Caco-2 (cell line): ENCODE measurements around the gene INSYN2A. TPM values are rescaled to one million over a fixed set of nuclear protein-coding genes. Genes with fewer than 3 reads are reported as not detected.

Experiments
- BruUV-seq: library from RNA; stranded (reverse); fragments of 400-500 nt; replicated peaks from 2 replicates; lab custom pipeline; 2021; lab: Mats Ljungman, UMichigan
- CTCF ChIA-PET: fragments of 300-600 bp; sonication (Branson Sonifier 250); formaldehyde crosslinking; loops from one replicate; lab custom pipeline; 2022; ENCODE audit warnings: antibody characterized with exemption; lab: Charles Lee
- POLR2A ChIA-PET: fragments of 300-600 bp; sonication (Branson Sonifier 250); formaldehyde crosslinking; loops from one replicate; lab custom pipeline; 2022; ENCODE audit warnings: antibody characterized with exemption; lab: Charles Lee
- DNase-seq, 2 experiments: peaks; one replicate each; pipeline versions ENCODE4 v3.0.0 to v3.0.0-alpha.2; 2020 to 2022
- H3K27me3 ChIP-seq: replicated peaks from 2 replicates; pipeline ENCODE4 v1.6.0; 2011; ENCODE audit warnings: low read length; ENCODE audit not compliant: control insufficient read depth, insufficient read depth
- H3K36me3 ChIP-seq: 2 replicates; pipeline ENCODE4 v1.5.1; 2011; ENCODE audit warnings: low read length; ENCODE audit not compliant: control insufficient read depth, insufficient read depth
- H3K4me1 ChIP-seq: fragments of 250-450 bp; sonication (Bioruptor Pico); 2 replicates; pipeline ENCODE4 v1.5.1; 2020; ENCODE audit warnings: mild to moderate bottlenecking
- H3K4me3 ChIP-seq: 2 replicates; pipeline ENCODE4 v1.5.1; 2011; ENCODE audit warnings: low read depth, mild to moderate bottlenecking, control low read depth, low read length
- H3K9me3 ChIP-seq: fragments of 250-450 bp; sonication (Bioruptor Pico); 2 replicates; pipeline ENCODE4 v1.5.1; 2020; ENCODE audit warnings: mild to moderate bottlenecking, moderate library complexity
- H3K27ac Mint-ChIP-seq: one replicate; pipeline ENCODE4 v1.8.0; 2022; ENCODE audit warnings: mixed read lengths; ENCODE audit not compliant: unreplicated experiment
- H3K27me3 Mint-ChIP-seq: one replicate; pipeline ENCODE4 v1.8.0; 2022; ENCODE audit warnings: mixed read lengths; ENCODE audit not compliant: insufficient read depth, unreplicated experiment
- H3K36me3 Mint-ChIP-seq: one replicate; pipeline ENCODE4 v1.8.0; 2022; ENCODE audit warnings: mild to moderate bottlenecking, mixed read lengths; ENCODE audit not compliant: insufficient read depth, unreplicated experiment
- H3K4me1 Mint-ChIP-seq: one replicate; pipeline ENCODE4 v1.8.0; 2022; ENCODE audit warnings: low read depth, mixed read lengths; ENCODE audit not compliant: unreplicated experiment
- H3K4me3 Mint-ChIP-seq: one replicate; pipeline ENCODE4 v1.8.0; 2022; ENCODE audit warnings: mild to moderate bottlenecking, moderate library complexity, mixed read lengths; ENCODE audit not compliant: unreplicated experiment
- H3K9me3 Mint-ChIP-seq: one replicate; pipeline ENCODE4 v1.8.0; 2022; ENCODE audit warnings: mixed read lengths; ENCODE audit not compliant: unreplicated experiment
- intact Hi-C: fragments of 100-400 bp; cut with micrococcal nuclease; formaldehyde crosslinking; loops from one replicate; pipeline ENCODE4 v1.10.0; 2022; ENCODE audit not compliant: unreplicated experiment
- total RNA-seq: library from RNA; stranded (reverse); gene quantifications from 2 replicates; pipeline ENCODE4 v1.2.3, GENCODE V29; 2022
- TF ChIP-seq, protein P1 (sequence below), 2 experiments: fragments of 200-600 bp in 1 of 2; IDR thresholded peaks; 1 replicate in 1 of 2; 2 replicates in 1 of 2; pipeline versions ENCODE4 v1.5.1 to v1.8.0; 2011 to 2022; ENCODE audit warnings: antibody characterized with exemption in 1 of 2, control low read depth in 1 of 2, inconsistent platforms in 1 of 2, low read depth in 1 of 2, low read length in 1 of 2, mild to moderate bottlenecking in 1 of 2, moderate library complexity in 1 of 2; ENCODE audit not compliant: insufficient read depth in 1 of 2, severe bottlenecking in 1 of 2, unreplicated experiment in 1 of 2

The INSYN2A gene
- total RNA-seq, 1 experiment from 2014 or later = not detected

DNA sequence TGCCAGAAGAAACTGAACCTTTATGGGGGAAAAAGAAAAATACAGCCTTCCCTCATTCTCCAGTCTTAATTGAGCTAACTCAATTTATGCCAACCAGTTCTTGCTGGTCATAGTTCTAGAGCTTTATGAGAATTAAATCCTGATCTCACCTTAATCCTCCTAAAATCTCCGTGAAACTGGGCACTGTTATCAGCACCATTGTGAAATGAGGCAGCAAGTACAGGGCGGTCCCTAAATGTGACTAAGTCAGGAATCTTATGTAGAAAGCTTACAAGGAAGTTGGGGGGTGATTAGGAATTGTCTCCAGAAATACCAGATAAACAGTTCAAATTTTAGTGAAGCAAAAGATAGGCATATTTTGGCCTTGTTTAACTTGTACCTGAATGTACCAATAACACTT, 10.7 kb upstream of the INSYN2A start:
- Mint-ChIP-seq H3K27me3 (no peaks in the 10 kb centered on the region), H3K36me3 (peaks cover 13% of the 10 kb centered on the region), H3K9me3 (no peaks in the 10 kb centered on the region), H3K27ac (no peak overlapping the region), H3K4me1 (no peaks in the 10 kb centered on the region), H3K4me3 (no peak overlapping the region)
- Histone ChIP-seq H3K4me3 (no peak overlapping the region), H3K36me3 (no peaks in the 10 kb centered on the region), H3K4me1 (no peaks in the 10 kb centered on the region), H3K9me3 (no peaks in the 10 kb centered on the region), H3K27me3 (no peaks in the 10 kb centered on the region)
- TF ChIP-seq, protein P1, sequence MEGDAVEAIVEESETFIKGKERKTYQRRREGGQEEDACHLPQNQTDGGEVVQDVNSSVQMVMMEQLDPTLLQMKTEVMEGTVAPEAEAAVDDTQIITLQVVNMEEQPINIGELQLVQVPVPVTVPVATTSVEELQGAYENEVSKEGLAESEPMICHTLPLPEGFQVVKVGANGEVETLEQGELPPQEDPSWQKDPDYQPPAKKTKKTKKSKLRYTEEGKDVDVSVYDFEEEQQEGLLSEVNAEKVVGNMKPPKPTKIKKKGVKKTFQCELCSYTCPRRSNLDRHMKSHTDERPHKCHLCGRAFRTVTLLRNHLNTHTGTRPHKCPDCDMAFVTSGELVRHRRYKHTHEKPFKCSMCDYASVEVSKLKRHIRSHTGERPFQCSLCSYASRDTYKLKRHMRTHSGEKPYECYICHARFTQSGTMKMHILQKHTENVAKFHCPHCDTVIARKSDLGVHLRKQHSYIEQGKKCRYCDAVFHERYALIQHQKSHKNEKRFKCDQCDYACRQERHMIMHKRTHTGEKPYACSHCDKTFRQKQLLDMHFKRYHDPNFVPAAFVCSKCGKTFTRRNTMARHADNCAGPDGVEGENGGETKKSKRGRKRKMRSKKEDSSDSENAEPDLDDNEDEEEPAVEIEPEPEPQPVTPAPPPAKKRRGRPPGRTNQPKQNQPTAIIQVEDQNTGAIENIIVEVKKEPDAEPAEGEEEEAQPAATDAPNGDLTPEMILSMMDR (IDR thresholded peaks at IDR 0.05; ENCODE audit: insufficient read depth in 1 of 2, low read depth in 1 of 2, low read length in 1 of 2, severe bottlenecking in 1 of 2, unreplicated experiment in 1 of 2) = no peak
- BruUV-seq = no TSS peak
- ChIA-PET CTCF (no interaction called here), POLR2A (no interaction called here)
- no peak for DNase-seq
- intact Hi-C loops = no loop called here

DNA sequence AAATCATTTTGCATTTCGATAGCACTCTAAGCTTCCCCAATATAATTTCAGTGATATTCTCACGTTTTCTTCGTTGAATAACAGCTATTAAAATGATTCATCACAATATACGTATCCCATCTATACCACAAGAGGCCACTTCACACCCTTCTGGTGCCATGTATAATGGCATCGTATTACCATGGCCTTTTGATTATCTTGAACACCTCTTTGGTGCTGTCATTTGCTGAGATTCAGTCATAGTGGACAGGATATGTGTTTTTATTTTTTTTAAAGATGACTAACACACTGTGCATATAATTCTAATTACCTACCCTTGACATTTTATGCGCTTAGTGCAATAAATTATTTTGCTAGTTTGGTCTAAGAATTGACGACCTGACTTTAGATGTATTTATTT, 6.7 kb upstream of the INSYN2A start:
- no peaks in the 10 kb centered on the region for H3K36me3 ChIP-seq
- no peak overlapping the region for H3K4me3 Mint-ChIP-seq
- TF ChIP-seq, protein P1 (IDR thresholded peaks at IDR 0.05; ENCODE audit: insufficient read depth in 1 of 2, low read depth in 1 of 2, low read length in 1 of 2, severe bottlenecking in 1 of 2, unreplicated experiment in 1 of 2) = no peak
- no peak overlapping the region for H3K4me3 ChIP-seq
- H3K36me3 Mint-ChIP-seq = peaks cover 13% of the 10 kb centered on the region
- no peaks in the 10 kb centered on the region for H3K27me3 Mint-ChIP-seq
- DNase-seq = no peak
- H3K9me3 Mint-ChIP-seq = no peaks in the 10 kb centered on the region
- H3K27me3 ChIP-seq = no peaks in the 10 kb centered on the region
- H3K4me1 ChIP-seq = no peaks in the 10 kb centered on the region
- H3K4me1 Mint-ChIP-seq = no peaks in the 10 kb centered on the region
- H3K9me3 ChIP-seq = no peaks in the 10 kb centered on the region
- no TSS peak for BruUV-seq
- ChIA-PET POLR2A (no interaction called here), CTCF (no interaction called here)
- H3K27ac Mint-ChIP-seq = no peak overlapping the region
- intact Hi-C loops = no loop called here

DNA sequence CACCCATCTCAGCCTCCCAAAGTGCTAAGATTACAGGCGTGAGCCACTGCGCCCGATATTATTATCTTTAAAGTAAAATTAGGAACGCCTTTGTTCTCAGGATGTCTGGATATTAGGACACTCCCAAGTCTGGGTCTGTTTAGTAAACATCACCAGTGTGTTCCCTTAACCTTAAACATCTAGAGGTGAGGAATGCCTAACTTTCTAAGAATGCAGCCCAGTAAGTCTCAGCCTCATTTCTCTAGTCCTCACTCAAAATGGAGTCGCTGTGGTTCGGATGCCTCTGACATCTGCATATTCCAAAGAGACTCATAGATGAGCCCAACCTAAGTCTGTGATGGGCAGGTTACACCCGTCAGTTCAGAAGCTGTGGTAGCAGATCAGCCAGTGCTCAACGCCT, 4.3 kb upstream of the INSYN2A start:
- ChIA-PET CTCF (no interaction called here), POLR2A (no interaction called here)
- Mint-ChIP-seq H3K27ac (no peak overlapping the region), H3K36me3 (peaks cover 13% of the 10 kb centered on the region), H3K27me3 (no peaks in the 10 kb centered on the region), H3K9me3 (no peaks in the 10 kb centered on the region), H3K4me1 (no peaks in the 10 kb centered on the region), H3K4me3 (no peak overlapping the region)
- intact Hi-C loops = no loop called here
- TF ChIP-seq, protein P1 (IDR thresholded peaks at IDR 0.05; ENCODE audit: insufficient read depth in 1 of 2, low read depth in 1 of 2, low read length in 1 of 2, severe bottlenecking in 1 of 2, unreplicated experiment in 1 of 2) = no peak
- H3K9me3 ChIP-seq = no peaks in the 10 kb centered on the region
- no peaks in the 10 kb centered on the region for H3K27me3 ChIP-seq
- no peak overlapping the region for H3K4me3 ChIP-seq
- BruUV-seq = no TSS peak
- H3K4me1 ChIP-seq = no peaks in the 10 kb centered on the region
- no peaks in the 10 kb centered on the region for H3K36me3 ChIP-seq
- no peak for DNase-seq
